KMS-11 (cell line): Measurements from ENCODE around the gene UPK1B.
"Not testable (repeated sequence)": the region's sequence is repeated elsewhere in the genome, so short reads cannot be mapped to it uniquely, and the experiment has no call there.

Experiments used
- H2AFZ ChIP-seq: fragments of 200-600 bp; sonication (generic); 2 replicates; pipeline ENCODE4 v1.6.1; 2016; ENCODE audit warnings: antibody characterized with exemption, mixed run types, low read depth
- H3K27ac ChIP-seq: fragments of 200-600 bp; sonication (generic); 2 replicates; pipeline ENCODE4 v1.6.1; 2016; ENCODE audit warnings: mild to moderate bottlenecking, mixed run types
- H3K27me3 ChIP-seq: fragments of 200-600 bp; sonication (generic); 2 replicates; pipeline ENCODE4 v1.6.1; 2017; ENCODE audit warnings: mild to moderate bottlenecking, low read depth, mixed run types, moderate library complexity; ENCODE audit not compliant: insufficient read depth
- H3K36me3 ChIP-seq: fragments of 200-600 bp; sonication (generic); 2 replicates; pipeline ENCODE4 v1.6.1; 2017; ENCODE audit warnings: mild to moderate bottlenecking, mixed run types; ENCODE audit not compliant: insufficient read depth
- H3K4me1 ChIP-seq: fragments of 200-600 bp; sonication (generic); 2 replicates; pipeline ENCODE4 v1.6.1; 2016; ENCODE audit warnings: mild to moderate bottlenecking, low read depth, mixed run types; ENCODE audit not compliant: poor library complexity, severe bottlenecking
- H3K4me2 ChIP-seq: fragments of 200-600 bp; sonication (generic); 2 replicates; pipeline ENCODE4 v1.7.0; 2016; ENCODE audit warnings: mild to moderate bottlenecking, mixed run types
- H3K4me3 ChIP-seq: fragments of 200-600 bp; sonication (generic); IDR thresholded peaks from 2 replicates; pipeline ENCODE4 v1.6.1; 2017; ENCODE audit warnings: low read depth, low read length, mixed read lengths; ENCODE audit not compliant: insufficient read depth
- H3K79me2 ChIP-seq: fragments of 200-600 bp; sonication (generic); 2 replicates; pipeline ENCODE4 v1.6.1; 2016; ENCODE audit warnings: low read depth, mixed run types; ENCODE audit not compliant: insufficient read depth
- H3K9ac ChIP-seq: fragments of 200-600 bp; sonication (generic); 2 replicates; pipeline ENCODE4 v1.6.1; 2016; ENCODE audit warnings: mild to moderate bottlenecking, mixed run types
- H4K20me1 ChIP-seq: fragments of 200-600 bp; sonication (generic); 2 replicates; pipeline ENCODE4 v1.6.1; 2016; ENCODE audit warnings: mild to moderate bottlenecking, mixed run types; ENCODE audit not compliant: insufficient read depth
- CTCF ChIP-seq: fragments of 200-600 bp; sonication (generic); conservative IDR thresholded peaks from 2 replicates; pipeline ENCODE4 v1.6.1; 2017; ENCODE audit warnings: low read depth, mild to moderate bottlenecking, antibody characterized with exemption, low read length, moderate library complexity, mixed read lengths

Gene UPK1B

GRCh38 chr3:119240101-119240590, 66.7 kb downstream of the UPK1B start:
- no peaks in the 10 kb centered on the region for H3K27me3 ChIP-seq
- peak overlapping the region; percentile 59 for H3K27ac ChIP-seq

GRCh38 chr3:119240591-119241434, 67.4 kb downstream of the UPK1B start, which contains the start of gene B4GALT4:
Gene B4GALT4 (minus strand): TSS chr3:119240878. CDS start chr3:119230099, 10,779 bp downstream.
- Histone ChIP-seq H2AFZ (peak within 1 kb of the TSS; percentile 45), H3K27me3 (no peaks in the 10 kb centered on the region), H3K79me2 (peaks cover 15% of the 10 kb centered on the region; the same call in 1 of the 2 replicates), H3K4me2 (peak within 1 kb of the TSS; percentile 86), H3K36me3 (no peaks in the 10 kb centered on the region), H3K9ac (peak within 1 kb of the TSS; percentile 84), H4K20me1 (no peaks in the 10 kb centered on the region), H3K4me3 (peak within 1 kb of the TSS; percentile 88), H3K27ac (peak within 1 kb of the TSS; percentile 59), H3K4me1 (peaks cover 25% of the 10 kb centered on the region)
- TF ChIP-seq CTCF, result no peak

More at GRCh38 chr3:119240101-119240590, 66.7 kb downstream of the UPK1B start:
- Histone ChIP-seq H3K9ac (peak overlapping the region; percentile 84), H3K4me2 (peak overlapping the region; percentile 86), H3K79me2 (peaks cover 15% of the 10 kb centered on the region; the same call in 1 of the 2 replicates), H2AFZ (peak overlapping the region; percentile 45), H3K4me1 (peaks cover 25% of the 10 kb centered on the region), H3K4me3 (peak overlapping the region; percentile 88), H4K20me1 (no peaks in the 10 kb centered on the region), H3K36me3 (no peaks in the 10 kb centered on the region)
- no peak for TF ChIP-seq CTCF

GRCh38 chr3:119242387-119243057, 69.1 kb downstream of the UPK1B start:
- H3K4me3 ChIP-seq, H3K27ac ChIP-seq, H3K9ac ChIP-seq, H3K36me3 ChIP-seq, H3K27me3 ChIP-seq, H2AFZ ChIP-seq, H4K20me1 ChIP-seq, H3K4me2 ChIP-seq: not testable (repeated sequence)
- Histone ChIP-seq H3K79me2 (peaks cover 15% of the 10 kb centered on the region; the same call in 1 of the 2 replicates), H3K4me1 (peaks cover 25% of the 10 kb centered on the region)

- Histone ChIP-seq H3K79me2 (peaks cover 15% of the 10 kb centered on the region; the same call in 1 of the 2 replicates), H3K4me1 (peaks cover 25% of the 10 kb centered on the region)
- not testable (repeated sequence) for H3K9ac ChIP-seq, H2AFZ ChIP-seq, H4K20me1 ChIP-seq, H3K4me2 ChIP-seq, H3K36me3 ChIP-seq, H3K27ac ChIP-seq, H3K27me3 ChIP-seq, H3K4me3 ChIP-seq
These were observed 69.7 kb downstream of the UPK1B start for GRCh38 chr3:119243058-119243529.

GRCh38 chr3:119243712-119244111, 70.3 kb downstream of the UPK1B start:
- no peak overlapping the region for H3K4me3 ChIP-seq
- no peaks in the 10 kb centered on the region for H4K20me1 ChIP-seq
- no peak overlapping the region for H3K4me2 ChIP-seq
- H3K9ac ChIP-seq, result no peak overlapping the region
- no peak overlapping the region for H3K27ac ChIP-seq
- TF ChIP-seq CTCF, result no peak
- H3K4me1 ChIP-seq, result peaks cover 21% of the 10 kb centered on the region
- H3K36me3 ChIP-seq, result no peaks in the 10 kb centered on the region
- no peaks in the 10 kb centered on the region for H3K27me3 ChIP-seq
- no peak overlapping the region for H2AFZ ChIP-seq
- H3K79me2 ChIP-seq, result peaks cover 12% of the 10 kb centered on the region; the same call in 1 of the 2 replicates
